HT-29 (cell line): Measurements from ENCODE around the gene MT1G. TPM values are rescaled to one million over a fixed set of nuclear protein-coding genes. Genes with fewer than 3 reads are reported as not detected.
"Not testable (repeated sequence)": the region's sequence is repeated elsewhere in the genome, so short reads cannot be mapped to it uniquely, and the experiment has no call there.

Experiments
- DNase-seq: peaks from one replicate; pipeline ENCODE4 v3.0.0-alpha.2; 2015; ENCODE audit warnings: low spot score
- total RNA-seq: library from RNA; depleted of rRNA; stranded (reverse); fragments of >200 nt; shearing (Covaris generic); gene quantifications from 2 replicates; pipeline ENCODE4 v1.2.3, GENCODE V29; 2014

Gene MT1G
- total RNA-seq, 1 experiment from 2014 or later, result 1.5 TPM

DNA sequence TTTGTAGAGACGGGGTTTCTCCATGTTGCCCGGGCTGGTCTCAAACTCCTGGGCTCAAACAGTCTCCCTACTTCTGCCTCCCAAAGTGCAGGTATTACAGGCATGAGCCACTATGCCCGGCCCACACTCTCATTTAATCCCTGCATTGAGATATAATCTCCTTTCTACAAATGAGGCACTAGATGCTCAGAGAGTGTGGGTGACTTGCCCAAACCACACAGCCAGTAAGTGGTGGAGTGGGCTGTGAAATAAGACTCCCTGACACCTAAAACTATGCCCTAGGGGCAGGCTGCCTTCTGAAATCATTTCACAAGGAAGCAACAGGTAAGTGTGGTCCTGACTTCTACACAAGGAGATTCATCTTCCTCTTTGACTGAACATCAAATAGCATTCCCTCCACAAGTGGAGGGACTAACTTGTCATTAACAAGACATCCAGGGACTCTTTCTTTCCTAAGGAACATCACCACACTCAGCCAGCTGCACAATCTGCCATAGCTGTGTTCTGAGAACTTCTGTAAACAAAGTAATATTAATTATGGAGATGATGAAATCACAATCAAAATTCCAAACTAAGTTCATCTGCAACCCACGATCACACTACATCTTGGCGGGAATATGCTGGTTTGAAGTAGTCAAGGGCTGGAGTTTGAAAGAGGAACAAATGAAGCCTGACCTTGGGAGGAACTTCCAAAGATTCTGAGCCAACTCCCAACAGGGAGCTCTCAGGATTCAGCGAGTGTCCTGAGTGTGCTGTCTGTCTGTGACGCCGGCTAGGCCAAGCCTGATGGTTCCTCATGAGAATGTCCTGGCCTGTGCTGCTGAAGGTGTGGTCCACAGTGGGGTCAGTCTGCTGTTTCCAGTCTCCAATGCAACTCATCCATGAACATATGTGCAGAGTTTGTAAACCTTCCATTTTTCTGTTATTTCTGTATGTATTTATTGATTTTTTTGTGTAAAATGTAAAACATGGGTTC lies 2.3 kb downstream of the MT1G start:
- not testable (repeated sequence) for DNase-seq

- no peak for DNase-seq
These were observed 3.4 kb downstream of the MT1G start for GRCh38 chr16:56664506-56664905.

DNA sequence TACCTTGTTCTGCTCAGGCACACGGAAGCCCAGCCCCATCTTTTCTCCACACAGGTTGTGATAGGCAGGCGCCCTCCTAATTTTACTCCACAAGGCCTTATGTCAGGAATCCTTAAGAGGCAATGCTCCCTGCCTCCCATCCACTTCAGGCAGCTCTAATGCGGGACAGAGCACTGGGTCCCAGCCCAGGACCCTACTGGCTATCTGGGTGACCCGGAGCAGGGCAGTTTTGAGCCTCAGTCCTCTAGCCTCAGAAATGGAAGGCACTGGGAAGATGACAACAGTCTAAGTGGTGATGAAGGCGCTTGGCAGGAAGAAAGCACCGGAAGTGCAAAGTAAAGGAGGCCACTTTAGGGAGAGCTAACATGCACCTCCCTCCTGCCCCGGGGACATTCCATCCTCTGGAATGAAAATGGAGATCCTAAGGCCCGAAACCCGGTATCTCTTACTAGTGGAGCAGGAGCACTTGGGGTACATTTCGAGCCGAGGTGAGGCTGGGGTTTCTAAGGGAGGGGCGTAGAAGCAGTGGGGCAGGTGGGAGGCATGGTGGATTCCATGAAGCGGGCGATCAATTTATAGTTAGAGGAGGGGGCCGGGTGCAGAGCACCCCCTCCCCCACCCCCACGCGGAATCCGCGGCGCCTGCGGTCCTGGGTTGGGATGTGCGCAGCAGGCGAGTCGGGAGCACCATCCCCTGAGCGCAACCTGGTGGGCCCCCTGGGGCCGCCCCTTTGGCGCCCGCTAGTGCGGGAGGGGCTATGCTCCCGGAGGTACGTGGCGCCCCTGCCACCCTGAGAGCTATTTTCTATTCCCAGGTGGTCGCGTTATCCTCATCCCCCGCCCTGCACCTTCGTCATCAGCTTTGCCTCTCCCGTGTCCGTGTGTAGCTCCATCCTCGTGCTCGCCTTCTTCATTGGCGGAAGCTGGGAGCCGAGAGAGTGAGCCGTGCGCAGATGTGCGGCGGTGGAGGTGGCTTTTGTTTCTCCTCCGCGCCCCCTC lies 5.2 kb downstream of the MT1G start:
- no peak for DNase-seq

GRCh38 chr16:56658327-56658875 lies 9.5 kb downstream of the MT1G start:
- DNase-seq, result no peak

DNA sequence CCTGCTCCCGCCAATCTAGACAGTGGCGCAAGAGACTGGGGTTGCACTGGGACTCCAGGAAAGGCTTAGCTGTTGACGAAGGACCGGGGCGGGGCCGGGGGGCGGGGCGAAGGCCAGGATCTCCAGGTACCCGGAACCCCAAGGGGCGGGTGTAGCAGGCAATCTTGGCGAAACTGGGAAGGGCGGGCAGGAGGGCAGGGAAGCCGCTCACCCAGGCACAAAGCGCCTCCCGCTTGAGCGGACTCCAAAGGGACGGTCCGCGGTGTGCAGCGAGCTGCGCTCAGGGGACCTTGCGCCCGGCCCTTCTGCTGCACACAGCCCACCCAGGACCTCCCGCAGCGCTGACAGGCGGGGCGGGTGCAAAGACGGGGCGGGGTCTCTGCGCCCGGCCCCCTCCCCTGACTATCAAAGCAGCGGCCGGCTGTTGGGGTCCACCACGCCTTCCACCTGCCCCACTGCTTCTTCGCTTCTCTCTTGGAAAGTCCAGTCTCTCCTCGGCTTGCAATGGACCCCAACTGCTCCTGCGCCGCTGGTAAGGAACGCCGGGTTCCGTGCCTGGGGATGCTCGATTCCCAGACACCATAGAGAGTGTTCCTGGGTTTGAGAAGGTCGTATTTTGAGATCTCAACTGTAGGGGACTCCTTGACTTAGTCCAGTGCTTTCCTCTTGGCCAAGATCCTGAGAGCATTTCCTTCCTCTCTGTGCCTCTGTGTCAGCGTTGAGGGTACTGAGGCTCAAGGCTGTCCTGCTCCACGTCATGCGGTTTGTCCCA lies 10.1 kb downstream of the MT1G start, which contains the start of gene MT1F:
TSS of gene MT1F (plus strand) at position 405 of the 772 bp plus-strand sequence. CDS start at position 505, 100 bp downstream.
- DNase-seq, result peak; percentile 87

DNA sequence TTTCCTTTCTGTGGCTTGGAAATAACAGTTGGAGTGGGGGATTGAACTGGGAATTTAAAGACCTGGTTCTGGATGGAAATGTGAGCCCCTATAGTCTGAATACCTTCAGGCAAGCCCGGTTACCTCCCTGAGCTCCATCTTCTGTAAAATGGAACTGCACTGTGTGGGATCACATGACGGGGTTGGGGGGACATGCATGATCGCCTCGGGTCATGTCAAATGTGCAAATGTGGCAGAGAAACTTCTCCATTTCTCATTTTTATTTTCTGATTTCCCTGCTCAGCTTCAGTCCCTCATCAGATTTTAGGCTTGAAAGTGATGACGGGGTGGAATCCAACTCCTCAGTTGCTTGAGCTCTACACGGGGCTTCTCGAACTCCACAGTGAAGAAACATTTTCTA lies 14.6 kb downstream of the MT1G start:
- no peak for DNase-seq

GRCh38 chr16:56652600-56652999 lies 15.3 kb downstream of the MT1G start:
- no peak for DNase-seq

- DNase-seq, result no peak
These were observed 16.3 kb downstream of the MT1G start, which contains the start of gene MT1B for GRCh38 chr16:56651586-56651985. TSS of gene MT1B (plus strand) at chr16:56651886. CDS start at chr16:56651954, 68 bp downstream.

DNA sequence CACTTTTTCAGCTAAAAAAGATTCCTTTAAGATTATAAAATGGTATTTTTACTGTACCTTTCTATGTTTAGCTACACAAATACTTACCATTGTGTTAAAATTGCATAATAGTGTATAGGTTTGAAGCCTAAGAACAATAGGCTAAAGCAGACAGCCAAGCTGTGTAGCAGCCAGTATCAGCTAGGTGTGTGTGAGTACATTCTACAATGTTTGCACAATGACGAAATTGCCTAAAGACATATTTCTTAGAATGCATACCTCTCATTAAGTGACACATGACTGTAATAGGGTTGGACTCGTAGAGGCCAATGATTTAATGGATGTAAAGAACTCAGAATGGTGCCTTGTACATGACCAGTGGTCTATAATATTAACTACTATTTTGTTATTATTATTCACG lies 18.0 kb downstream of the MT1G start:
- no peak for DNase-seq

GRCh38 chr16:56649271-56649670 lies 18.6 kb downstream of the MT1G start:
- no peak for DNase-seq

- DNase-seq, result no peak
These were observed 20.0 kb downstream of the MT1G start for GRCh38 chr16:56647641-56648431.

GRCh38 chr16:56645838-56646237 lies 22.0 kb downstream of the MT1G start:
- DNase-seq, result no peak

GRCh38 chr16:56645311-56645710 lies 22.6 kb downstream of the MT1G start:
- DNase-seq, result no peak

DNA sequence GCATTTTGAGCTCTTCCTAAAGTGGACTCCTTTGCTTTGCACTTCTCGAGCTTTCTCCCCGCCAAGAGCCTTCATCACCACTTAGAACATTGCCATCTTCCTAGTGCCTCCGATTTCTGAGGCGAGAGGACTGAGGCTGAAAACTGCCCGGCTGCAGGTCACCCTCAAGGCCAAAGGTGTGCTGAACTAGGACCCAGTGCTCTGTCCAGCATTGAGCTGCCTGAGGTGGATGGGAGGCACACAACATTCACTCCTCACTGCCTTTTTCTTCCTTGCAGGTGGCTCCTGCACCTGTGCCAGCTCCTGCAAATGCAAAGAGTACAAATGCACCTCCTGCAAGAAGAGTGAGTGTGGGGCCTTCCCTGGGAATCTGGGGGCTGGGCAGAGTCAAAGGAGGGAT lies 24.0 kb downstream of the MT1G start:
- no peak for DNase-seq

- DNase-seq, result peak; percentile 78
These were observed 24.6 kb downstream of the MT1G start for GRCh38 chr16:56643080-56643778.

DNA sequence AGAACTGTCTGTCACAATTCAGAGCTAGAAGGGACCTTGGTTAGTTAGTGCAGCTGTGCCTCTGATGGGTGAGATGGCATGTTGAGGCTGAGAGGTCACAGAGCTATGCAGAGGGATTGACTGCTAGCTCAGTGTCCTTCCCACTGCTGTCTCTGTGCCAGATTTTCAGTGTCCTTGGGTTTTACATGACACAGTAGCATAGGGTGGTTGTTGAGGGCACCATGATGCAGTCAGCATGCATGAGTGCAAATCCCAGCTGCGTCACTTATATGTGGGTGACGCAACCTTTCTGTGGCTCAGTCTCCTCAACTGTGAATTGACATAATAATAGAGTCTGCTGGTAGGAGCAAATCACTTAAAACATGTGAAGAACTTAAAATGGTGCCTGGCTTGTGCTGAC lies 26.7 kb downstream of the MT1G start:
- no peak for DNase-seq

GRCh38 chr16:56640076-56640475 lies 27.8 kb downstream of the MT1G start:
- no peak for DNase-seq

DNA sequence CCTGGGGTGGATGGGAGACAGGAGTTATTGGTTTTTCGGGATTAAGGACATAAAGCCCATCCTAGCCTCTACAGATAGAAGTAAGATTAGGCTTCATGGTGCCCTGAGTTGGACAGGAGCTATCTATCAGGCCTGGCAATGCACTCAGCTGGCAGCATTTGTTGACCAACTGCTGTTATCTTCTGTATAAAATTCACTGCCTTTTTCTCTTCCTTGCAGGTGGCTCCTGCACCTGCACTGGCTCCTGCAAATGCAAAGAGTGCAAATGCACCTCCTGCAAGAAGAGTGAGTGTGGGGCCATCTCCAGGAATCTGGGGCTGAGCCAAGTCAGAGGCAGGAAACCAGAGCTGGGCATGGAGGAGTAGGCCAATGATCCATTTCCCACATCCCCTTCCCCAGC lies 28.8 kb downstream of the MT1G start:
- DNase-seq, result no peak
